ENCODE results near the gene ABI1. TPM values are rescaled to one million over a fixed set of nuclear protein-coding genes. Genes with fewer than 3 reads are reported as not detected.
"Not testable (repeated sequence)": the region's sequence is repeated elsewhere in the genome, so short reads cannot be mapped to it uniquely, and the experiment has no call there.

Gene ABI1
- total RNA-seq, result 10 to 100 TPM; 54.5 to 54.6 TPM

DNA sequence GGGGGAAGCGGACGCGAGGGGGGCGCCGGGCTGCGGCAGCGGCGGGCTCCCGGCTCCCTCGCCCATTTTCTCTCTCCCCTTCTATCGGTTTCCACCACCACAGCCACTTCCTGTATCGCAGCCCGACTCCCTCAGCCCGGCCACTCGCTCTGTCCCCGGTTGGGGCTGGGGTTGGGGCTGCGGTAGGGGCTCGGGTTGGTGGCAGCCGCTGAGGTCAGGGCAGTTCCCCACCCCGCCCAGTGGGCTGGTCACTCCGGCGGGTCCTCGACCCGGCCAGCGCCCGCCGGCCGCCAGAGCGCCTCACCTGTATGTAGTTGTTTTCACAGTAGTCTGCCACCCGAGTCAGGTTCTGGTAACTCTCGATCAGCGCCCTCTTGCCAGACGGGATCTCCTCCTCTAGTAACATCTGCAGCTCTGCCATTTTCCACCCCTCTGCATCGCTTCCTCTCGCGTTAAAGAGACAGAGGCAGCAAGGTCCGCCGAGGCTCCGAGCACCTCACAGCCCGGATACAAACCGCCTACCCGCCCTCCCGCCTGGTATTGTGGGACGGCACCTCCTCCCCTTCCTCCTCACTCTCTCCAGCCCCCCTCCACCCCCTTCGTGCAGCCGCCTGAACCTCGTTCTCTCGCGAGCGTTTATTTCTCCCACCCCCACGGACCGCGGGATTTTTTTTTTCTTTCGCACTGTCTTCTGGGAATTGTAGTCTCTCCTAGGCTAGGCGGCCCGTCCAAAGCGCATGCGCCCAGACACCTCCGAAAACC is at the start of gene ABI1:
Gene ABI1, minus strand, starts transcription at position 516 of the 762 bp plus-strand sequence. Its CDS starts 95 bp downstream, at position 421.
- Mint-ChIP-seq H3K4me3 (peak within 1 kb of the TSS; percentile 96), H3K36me3 (peaks cover 6% of the 10 kb centered on the region), H3K4me1 (peaks cover 26% of the 10 kb centered on the region), H3K9me3 (no peaks in the 10 kb centered on the region), H3K27me3 (peaks cover 11% of the 10 kb centered on the region), H3K27ac (peak within 1 kb of the TSS; percentile 99)
- POLR2A ChIA-PET, result interaction anchor here (1.0 to 1.5 kb wide), 4 partner anchors 11 to 293 kb away, joined by 3 to 12 read pairs (median 4); partner anchors contain the start of gene YME1L1
- peak; percentile 96 for DNase-seq
- peak; percentile 89 for ATAC-seq (ENCODE audit: low read depth)

DNA sequence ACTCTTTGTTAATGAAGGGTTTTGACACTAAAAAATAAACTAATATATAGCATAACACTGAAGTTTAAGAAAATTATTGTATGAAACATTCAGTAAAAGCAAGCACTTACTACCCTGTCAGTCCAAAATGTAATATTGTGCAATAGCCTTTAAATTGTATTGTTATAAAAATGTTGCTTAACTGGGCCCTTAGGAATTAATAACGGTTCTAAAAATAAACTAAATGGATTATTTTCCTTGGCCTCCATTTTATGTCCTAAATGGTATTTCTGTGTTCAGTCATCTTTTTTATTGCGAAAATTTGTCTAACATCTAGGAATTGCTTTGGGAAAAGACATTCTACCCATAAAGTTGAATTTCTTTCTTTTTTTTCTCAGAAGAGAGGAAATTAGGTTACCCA is 49.0 kb upstream of the ABI1 start:
- ATAC-seq (ENCODE audit: low read depth) (no peak), DNase-seq (no peak)
- POLR2A ChIA-PET, result no interaction called here
- Mint-ChIP-seq H3K27me3 (peaks cover 4% of the 10 kb centered on the region), H3K27ac (no peak overlapping the region), H3K4me3 (no peak overlapping the region), H3K4me1 (peaks cover 1% of the 10 kb centered on the region), H3K36me3 (peaks cover 3% of the 10 kb centered on the region), H3K9me3 (peaks cover 1% of the 10 kb centered on the region)

DNA sequence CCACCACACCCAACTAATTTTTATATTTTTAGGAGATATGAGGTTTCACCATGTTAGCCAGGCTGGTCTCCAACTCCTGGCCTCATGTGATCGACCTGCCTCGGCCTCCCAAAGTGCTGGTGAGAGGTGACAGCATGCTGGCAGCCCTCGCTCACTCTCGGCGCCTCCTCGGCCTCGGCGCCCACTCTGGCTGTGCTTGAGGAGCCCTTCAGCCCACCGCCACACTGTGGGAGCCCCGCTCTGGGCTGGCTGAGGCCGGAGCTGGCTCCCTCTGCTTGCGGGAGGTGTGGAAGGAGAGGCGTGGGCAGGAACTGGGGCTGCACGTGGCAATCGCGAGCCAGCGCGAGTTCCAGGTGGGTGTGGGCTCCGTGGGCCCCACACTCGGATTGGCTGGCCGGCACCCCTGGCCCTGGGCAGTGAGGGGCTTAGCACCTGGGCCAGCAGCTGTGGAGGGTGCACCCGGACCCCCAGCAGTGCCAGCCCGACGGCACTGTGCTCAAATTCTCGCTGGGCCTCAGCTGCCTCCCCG is 44.6 kb upstream of the ABI1 start:
- not testable (repeated sequence) for ATAC-seq (ENCODE audit: low read depth); H3K27me3 Mint-ChIP-seq; H3K36me3 Mint-ChIP-seq

DNA sequence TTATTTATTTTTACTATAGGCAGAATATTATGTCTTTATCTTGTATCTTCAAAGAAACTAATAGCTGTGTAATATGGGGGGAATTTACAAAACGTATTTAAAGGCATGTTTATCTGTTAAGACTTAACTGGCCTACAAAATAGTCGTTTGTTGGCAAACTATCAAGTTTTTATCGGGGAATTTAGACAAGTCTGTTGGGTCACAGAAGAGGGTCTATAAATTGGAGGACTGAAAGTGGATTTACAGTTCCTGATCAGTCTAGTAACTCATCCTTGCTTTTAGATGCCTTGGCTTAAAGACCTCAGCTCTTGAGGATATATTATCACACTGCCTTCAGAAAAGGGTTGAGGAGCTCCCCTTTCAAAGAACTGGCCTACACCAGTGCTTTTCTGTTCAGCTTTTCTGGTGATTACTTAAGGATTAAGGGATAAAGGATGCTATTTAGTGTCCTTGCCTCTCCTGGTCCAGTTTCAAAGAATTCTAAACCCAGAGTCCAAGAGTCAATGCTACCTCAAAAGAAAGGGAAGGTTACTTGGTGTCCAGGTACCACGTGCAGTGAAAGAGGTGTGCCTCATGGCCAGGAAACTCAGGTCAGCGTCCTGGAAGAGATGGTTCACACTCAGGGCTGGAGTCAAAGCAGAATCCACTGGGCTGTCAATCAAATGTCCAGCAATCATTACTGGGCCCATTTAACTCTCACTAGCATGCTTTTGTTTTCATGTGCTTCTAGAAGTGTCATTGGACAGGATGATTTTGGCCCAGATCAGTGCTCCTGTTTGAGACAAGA is 42.9 kb upstream of the ABI1 start:
- no peak overlapping the region for H3K27ac Mint-ChIP-seq
- ATAC-seq (ENCODE audit: low read depth), result no peak
- peaks cover 1% of the 10 kb centered on the region for H3K9me3 Mint-ChIP-seq
- POLR2A ChIA-PET, result no interaction called here
- H3K27me3 Mint-ChIP-seq, result peaks cover 8% of the 10 kb centered on the region
- no peak for DNase-seq
- H3K4me3 Mint-ChIP-seq, result no peak overlapping the region
- peaks cover 1% of the 10 kb centered on the region for H3K36me3 Mint-ChIP-seq
- no peaks in the 10 kb centered on the region for H3K4me1 Mint-ChIP-seq

More for the DNA sequence above, 44.6 kb upstream of the ABI1 start:
- H3K4me3 Mint-ChIP-seq, POLR2A ChIA-PET, H3K4me1 Mint-ChIP-seq, DNase-seq, H3K27ac Mint-ChIP-seq, H3K9me3 Mint-ChIP-seq: not testable (repeated sequence)

DNA sequence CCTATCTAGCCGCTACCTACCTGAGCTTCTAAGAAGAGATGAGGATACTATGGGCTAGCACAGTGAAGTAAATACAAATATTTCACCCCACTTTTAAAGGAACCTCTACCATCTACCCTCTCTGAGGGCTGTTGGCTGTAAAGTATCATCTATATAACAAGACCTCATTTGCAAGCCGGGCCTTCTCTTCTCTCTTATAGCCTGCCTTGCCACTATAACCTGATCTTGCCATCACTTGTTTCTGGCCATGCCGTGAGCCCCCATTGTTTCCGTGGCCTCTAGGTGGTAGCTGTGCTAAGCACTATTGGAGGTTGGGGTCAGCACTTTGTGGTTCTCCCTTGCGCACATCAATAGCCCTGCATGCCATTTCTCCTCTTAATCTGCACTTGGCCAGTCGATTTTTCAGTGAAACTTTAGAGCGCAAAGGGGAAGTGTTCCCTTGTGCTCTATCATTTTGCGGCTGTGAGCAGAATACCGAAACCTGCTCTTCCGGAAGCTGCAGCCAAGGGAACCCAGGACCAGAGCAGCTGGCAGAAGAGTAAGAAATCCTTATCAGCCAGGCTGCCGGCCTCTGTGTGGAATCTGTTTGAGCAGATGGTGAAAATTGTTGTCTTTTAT is 31.7 kb upstream of the ABI1 start:
- ATAC-seq (ENCODE audit: low read depth); H3K4me3 Mint-ChIP-seq; H3K4me1 Mint-ChIP-seq; H3K9me3 Mint-ChIP-seq; DNase-seq; POLR2A ChIA-PET; H3K27ac Mint-ChIP-seq; H3K36me3 Mint-ChIP-seq: not testable (repeated sequence)
- H3K27me3 Mint-ChIP-seq, result peaks cover 12% of the 10 kb centered on the region

DNA sequence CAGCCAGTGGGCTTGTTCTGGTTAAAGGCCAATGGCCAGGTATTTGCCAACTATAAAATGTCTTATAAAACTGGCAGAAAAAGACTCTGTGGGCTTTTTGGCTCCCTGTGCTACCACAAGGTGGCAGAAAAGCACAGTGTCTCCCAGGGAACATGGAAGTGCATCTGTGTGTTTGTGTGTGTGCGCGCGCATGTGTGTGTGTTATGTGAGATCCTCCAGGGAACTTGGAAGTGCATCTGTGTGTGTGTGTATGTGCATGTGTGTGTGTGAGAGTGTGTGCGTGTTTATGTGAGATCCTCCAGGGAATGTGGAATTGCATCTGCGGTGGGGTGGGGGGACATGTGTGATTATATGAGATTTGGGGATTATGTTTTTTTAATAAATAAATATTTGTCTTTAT is 30.2 kb upstream of the ABI1 start:
- H3K27me3 Mint-ChIP-seq, result peaks cover 5% of the 10 kb centered on the region
- no peak overlapping the region for H3K27ac Mint-ChIP-seq
- peaks cover 2% of the 10 kb centered on the region for H3K9me3 Mint-ChIP-seq
- POLR2A ChIA-PET, result no interaction called here
- ATAC-seq (ENCODE audit: low read depth), result no peak
- no peaks in the 10 kb centered on the region for H3K36me3 Mint-ChIP-seq
- DNase-seq, result peak; percentile 46
- no peak overlapping the region for H3K4me3 Mint-ChIP-seq
- H3K4me1 Mint-ChIP-seq, result peaks cover 2% of the 10 kb centered on the region

DNA sequence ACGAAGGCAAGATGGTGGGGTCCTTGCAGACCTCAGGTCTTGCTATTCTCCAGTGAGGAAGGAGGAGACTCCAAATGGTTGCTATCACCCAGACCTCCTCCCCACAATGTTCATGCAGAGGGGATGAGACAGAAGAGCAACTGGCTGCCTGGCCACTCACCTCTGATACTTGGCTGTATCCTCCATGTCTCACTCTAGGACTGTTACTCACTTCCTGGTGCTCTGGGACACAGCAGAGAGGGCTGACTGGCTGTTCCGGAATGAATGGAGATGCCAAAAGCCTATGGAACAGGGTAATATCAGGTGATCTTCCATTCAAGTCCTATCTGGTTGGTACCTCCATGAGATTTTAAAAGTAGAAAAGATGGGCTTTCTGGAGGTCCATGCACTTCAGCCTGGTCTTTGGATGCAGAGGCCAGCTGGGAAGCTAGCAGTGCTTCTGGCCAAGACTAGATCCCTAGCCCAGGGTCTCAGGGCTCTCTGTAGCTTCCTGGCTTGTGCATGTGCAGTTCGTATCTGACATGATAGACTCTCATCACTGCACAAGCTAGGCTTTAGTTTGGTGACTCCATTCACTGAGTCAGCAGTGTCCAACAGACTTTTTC is 27.0 kb upstream of the ABI1 start:
- Mint-ChIP-seq H3K4me1 (peaks cover 2% of the 10 kb centered on the region), H3K36me3 (no peaks in the 10 kb centered on the region)

DNA sequence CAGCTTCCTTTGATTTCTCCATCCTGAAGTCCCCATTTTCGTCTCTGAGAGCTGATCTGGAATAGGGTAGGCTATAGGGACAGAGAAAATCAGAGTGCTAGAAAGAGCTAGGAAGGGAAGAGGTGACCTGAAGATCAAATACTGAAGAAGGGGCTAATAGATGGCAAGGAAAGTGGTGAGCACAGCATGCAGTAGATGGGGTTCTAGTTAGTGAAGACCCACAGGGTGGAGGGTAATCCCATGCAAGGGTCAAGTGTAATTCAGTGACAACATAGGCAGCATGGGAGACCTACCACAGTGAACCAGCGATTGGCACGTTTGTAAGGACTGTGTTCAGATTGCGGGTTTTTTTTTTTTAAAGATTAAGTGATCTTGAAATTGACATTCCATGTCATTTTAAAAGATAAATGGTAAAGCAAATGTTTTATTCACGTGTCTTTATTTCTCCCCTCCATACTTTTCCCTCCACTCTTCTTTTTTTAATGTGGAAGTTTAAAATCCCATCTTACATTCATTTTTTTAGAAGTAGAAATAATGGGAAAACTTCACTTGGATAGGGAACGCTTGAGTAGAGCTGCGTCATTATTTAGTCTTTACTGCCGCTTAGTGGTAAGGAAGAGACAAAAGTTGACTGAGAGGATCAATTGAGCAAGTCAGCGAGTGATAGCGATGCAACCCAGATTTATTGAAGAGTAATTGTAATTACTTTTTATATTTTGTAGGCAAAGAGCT is 21.0 kb upstream of the ABI1 start:
- POLR2A ChIA-PET, result interaction anchor here (0.5 to 0.6 kb wide), 2 partner anchors 24 to 155 kb away, joined by 3 read pairs; no protein-coding TSS in a partner anchor
- ATAC-seq (ENCODE audit: low read depth) (peak; percentile 67), DNase-seq (no peak)

More for the DNA sequence above, 27.0 kb upstream of the ABI1 start:
- DNase-seq (no peak), ATAC-seq (ENCODE audit: low read depth) (no peak)
- Mint-ChIP-seq H3K9me3 (no peaks in the 10 kb centered on the region), H3K27me3 (peaks cover 6% of the 10 kb centered on the region), H3K4me3 (no peak overlapping the region), H3K27ac (no peak overlapping the region)
- POLR2A ChIA-PET, result no interaction called here

DNA sequence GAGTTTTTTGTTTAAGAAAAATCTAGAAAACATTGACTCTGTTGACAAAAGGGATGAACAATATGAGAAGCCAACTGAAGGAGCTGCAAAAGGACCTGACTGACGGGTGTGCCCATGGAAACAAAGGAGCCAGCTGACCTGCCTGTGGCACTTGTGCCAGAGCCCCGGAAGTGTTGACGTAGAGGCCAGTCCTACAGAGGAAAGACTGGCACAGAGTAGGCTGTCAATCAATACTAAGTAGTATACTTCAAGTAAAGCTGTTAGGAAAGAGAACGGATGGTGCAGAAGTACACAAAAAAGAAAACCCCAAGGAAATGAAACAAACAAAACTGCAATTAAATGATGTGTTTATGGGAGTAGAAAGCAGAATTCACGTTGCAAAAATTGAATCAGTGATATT is 19.0 kb upstream of the ABI1 start:
- Mint-ChIP-seq H3K27ac (no peak overlapping the region), H3K4me3 (no peak overlapping the region), H3K36me3 (no peaks in the 10 kb centered on the region), H3K4me1 (no peaks in the 10 kb centered on the region), H3K27me3 (peaks cover 23% of the 10 kb centered on the region), H3K9me3 (no peaks in the 10 kb centered on the region)
- DNase-seq, result no peak
- no peak for ATAC-seq (ENCODE audit: low read depth)
- POLR2A ChIA-PET, result no interaction called here

More for the DNA sequence above, 21.0 kb upstream of the ABI1 start:
- Mint-ChIP-seq H3K4me1 (no peaks in the 10 kb centered on the region), H3K27ac (no peak overlapping the region), H3K9me3 (no peaks in the 10 kb centered on the region), H3K4me3 (no peak overlapping the region), H3K27me3 (peaks cover 21% of the 10 kb centered on the region), H3K36me3 (no peaks in the 10 kb centered on the region)

DNA sequence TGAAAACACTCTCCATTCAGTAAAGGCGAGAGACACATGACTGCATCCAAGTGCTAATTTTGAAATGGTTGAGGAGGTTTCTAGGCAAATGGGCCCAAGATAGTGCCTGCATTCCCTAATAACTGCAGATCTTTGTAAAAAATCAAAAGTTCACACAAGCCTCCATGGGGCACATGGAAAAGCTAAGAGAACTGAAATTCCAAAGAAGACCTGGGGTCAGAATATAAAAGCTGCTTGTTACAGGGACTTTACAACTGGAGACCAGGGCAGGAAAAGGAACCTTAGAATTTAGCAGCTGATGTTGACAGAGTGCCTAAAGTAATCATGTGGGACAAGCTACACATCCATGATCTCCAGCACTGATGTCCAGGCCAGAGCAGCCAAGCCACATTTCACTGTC is 10.0 kb upstream of the ABI1 start:
- Mint-ChIP-seq H3K4me3 (no peak overlapping the region), H3K27ac (no peak overlapping the region), H3K27me3 (peaks cover 23% of the 10 kb centered on the region), H3K4me1 (peaks cover 6% of the 10 kb centered on the region), H3K9me3 (no peaks in the 10 kb centered on the region), H3K36me3 (no peaks in the 10 kb centered on the region)
- ATAC-seq (ENCODE audit: low read depth), result no peak
- DNase-seq, result no peak
- POLR2A ChIA-PET, result interaction anchor here (1.1 kb wide), 1 partner anchor 10 kb away, joined by 3 read pairs; the partner anchor contains the start of gene ABI1

DNA sequence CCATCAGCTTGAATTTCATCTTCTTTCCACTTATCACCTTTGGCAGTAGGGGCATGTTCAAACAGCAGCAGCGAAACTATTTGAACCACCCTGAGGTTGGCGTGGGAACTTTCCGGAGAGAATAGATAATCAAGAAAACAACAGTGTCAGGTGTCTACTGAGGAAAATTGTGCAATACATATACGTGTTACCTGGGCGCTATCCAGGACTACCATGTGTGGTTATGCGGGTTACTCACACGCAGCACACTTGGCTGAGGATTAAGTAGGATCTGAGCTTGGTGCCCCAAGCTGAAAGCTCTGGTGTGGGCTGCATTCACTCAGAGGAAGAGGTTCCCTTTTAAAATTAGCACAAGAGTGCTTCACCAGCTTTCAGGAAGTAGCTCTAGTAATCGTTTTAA is 8.8 kb upstream of the ABI1 start:
- no peaks in the 10 kb centered on the region for H3K9me3 Mint-ChIP-seq
- H3K27me3 Mint-ChIP-seq, result peaks cover 23% of the 10 kb centered on the region
- peak overlapping the region; percentile 40 for H3K4me3 Mint-ChIP-seq
- POLR2A ChIA-PET, result no interaction called here
- no peak overlapping the region for H3K27ac Mint-ChIP-seq
- ATAC-seq (ENCODE audit: low read depth) (peak; percentile 22), DNase-seq (no peak)
- H3K36me3 Mint-ChIP-seq, result no peaks in the 10 kb centered on the region
- peaks cover 6% of the 10 kb centered on the region for H3K4me1 Mint-ChIP-seq

DNA sequence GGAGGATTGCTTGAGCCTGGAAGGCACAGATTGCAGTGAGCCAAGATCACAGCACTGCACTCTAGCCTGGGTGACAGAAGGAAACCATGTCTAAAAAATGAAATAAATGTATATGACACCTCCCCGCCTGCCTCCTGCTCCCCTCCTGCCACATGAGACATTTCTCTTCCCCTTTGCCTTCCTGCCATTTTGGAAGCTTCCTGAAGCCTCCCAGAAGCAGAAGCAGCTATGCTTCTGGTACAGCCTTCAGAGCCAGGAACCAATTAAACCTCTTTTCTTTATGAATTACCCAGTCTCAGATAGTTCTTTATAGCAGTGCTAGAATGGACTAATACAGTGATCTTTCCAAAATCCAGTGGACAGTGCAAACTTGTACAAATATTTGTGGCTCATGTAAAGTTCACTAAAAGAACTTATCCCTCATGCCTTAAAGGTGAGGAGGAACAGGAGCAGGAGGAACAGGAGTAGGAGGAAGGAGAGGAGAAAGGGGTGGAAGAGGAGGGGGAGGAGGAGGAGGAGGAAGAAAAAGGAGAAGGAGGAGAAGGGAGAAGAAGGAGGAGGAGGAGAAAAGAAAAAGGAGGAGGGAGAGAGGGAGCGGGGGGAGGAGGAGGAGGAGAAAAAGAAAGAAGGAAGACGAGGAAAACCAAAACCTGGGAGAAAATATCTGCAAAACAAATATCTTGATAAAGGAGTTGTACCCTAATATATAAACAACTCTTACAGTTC is 2.8 kb upstream of the ABI1 start:
- DNase-seq, result no peak
- peaks cover 12% of the 10 kb centered on the region for H3K4me1 Mint-ChIP-seq
- POLR2A ChIA-PET, result no interaction called here
- peaks cover 21% of the 10 kb centered on the region for H3K27me3 Mint-ChIP-seq
- H3K36me3 Mint-ChIP-seq, result peaks cover 2% of the 10 kb centered on the region
- no peak for ATAC-seq (ENCODE audit: low read depth)
- H3K9me3 Mint-ChIP-seq, result no peaks in the 10 kb centered on the region
- no peak overlapping the region for H3K27ac Mint-ChIP-seq
- no peak overlapping the region for H3K4me3 Mint-ChIP-seq

All from activated naive CD8-positive, alpha-beta T cell treated with anti-CD3 and anti-CD28 coated beads, Interleukin-2, amount 10 ng/mL, durations not matched to agents 7 days and 5 days (primary cell).